PC-9 (cell line): ENCODE data around the gene TWNK.

Experiments
- CTCF ChIP-seq: fragments of 200-600 bp; sonication (generic); conservative IDR thresholded peaks from 2 replicates; pipeline ENCODE4 v1.6.1; 2017; ENCODE audit warnings: mixed run types, antibody characterized with exemption, mild to moderate bottlenecking, moderate library complexity
- EZH2 ChIP-seq: fragments of 200-600 bp; sonication (generic); IDR thresholded peaks from 2 replicates; pipeline ENCODE4 v1.8.0; 2017; ENCODE audit warnings: antibody characterized with exemption, low read depth

DNA sequence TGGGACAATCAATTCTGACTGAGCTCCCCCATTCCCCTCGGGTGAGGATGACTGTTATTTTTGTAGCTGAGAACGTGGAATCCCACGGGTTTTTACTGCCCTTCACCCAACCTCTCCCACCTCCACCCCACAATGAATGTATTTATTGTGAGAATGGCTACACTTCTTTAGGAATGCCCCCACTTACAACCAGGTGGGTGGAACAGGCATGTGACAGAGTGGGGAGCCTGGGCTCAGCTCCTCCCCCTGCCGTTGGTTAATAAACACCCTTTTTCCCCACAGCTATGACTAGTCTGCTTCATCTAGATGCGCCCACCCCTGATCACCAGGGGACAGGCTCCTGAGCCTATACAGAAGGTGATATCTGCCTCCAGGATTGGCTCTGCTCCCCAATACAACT lies 2.0 kb upstream of the TWNK start:
- TF ChIP-seq CTCF (no peak), EZH2 (no peak)
